HG03025 (cell line): ENCODE results near the gene GSE1.

ENCODE experiments used
- ATAC-seq: cut with Tn5 transposase; IDR thresholded peaks from one replicate; pipeline ENCODE4 v1.9.1; 2021; ENCODE audit warnings: mild to moderate bottlenecking, moderate library complexity; ENCODE audit not compliant: unreplicated experiment, low FRiP score

The GSE1 gene

GRCh38 chr16:85673529-85674417 is 60.7 kb downstream of the GSE1 start:
- no peak for ATAC-seq

GRCh38 chr16:85674418-85674755 is 61.3 kb downstream of the GSE1 start:
- no peak for ATAC-seq

- ATAC-seq = no peak
Measured at GRCh38 chr16:85674828-85675227, 61.7 kb downstream of the GSE1 start.

GRCh38 chr16:85675251-85675874 is 62.2 kb downstream of the GSE1 start:
- no peak for ATAC-seq

GRCh38 chr16:85676466-85676865 is 63.3 kb downstream of the GSE1 start:
- ATAC-seq = no peak

- ATAC-seq = no peak
Measured at GRCh38 chr16:85677383-85677967, 64.4 kb downstream of the GSE1 start.

- ATAC-seq = no peak
Measured at GRCh38 chr16:85678016-85678415, 64.9 kb downstream of the GSE1 start.

GRCh38 chr16:85678821-85679220 is 65.7 kb downstream of the GSE1 start:
- no peak for ATAC-seq

GRCh38 chr16:85679870-85680269 is 66.7 kb downstream of the GSE1 start:
- no peak for ATAC-seq

- no peak for ATAC-seq
Measured at GRCh38 chr16:85680352-85680944, 67.3 kb downstream of the GSE1 start.

GRCh38 chr16:85681255-85681654 is 68.1 kb downstream of the GSE1 start:
- no peak for ATAC-seq

- ATAC-seq = no peak
Measured at GRCh38 chr16:85682516-85682915, 69.4 kb downstream of the GSE1 start.

- no peak for ATAC-seq
Measured at GRCh38 chr16:85683363-85683762, 70.2 kb downstream of the GSE1 start.

GRCh38 chr16:85685251-85685650 is 72.1 kb downstream of the GSE1 start:
- ATAC-seq = no peak

- no peak for ATAC-seq
Measured at GRCh38 chr16:85686912-85687591, 73.9 kb downstream of the GSE1 start.

- no peak for ATAC-seq
Measured at GRCh38 chr16:85687651-85688471, 74.7 kb downstream of the GSE1 start.

GRCh38 chr16:85688586-85689284 is 75.6 kb downstream of the GSE1 start, which contains the start of gene GINS2:
Gene GINS2, minus strand, starts transcription at chr16:85688954. Its CDS starts 56 bp downstream, at chr16:85688898.
- peak; percentile 88 for ATAC-seq

GRCh38 chr16:85689285-85689949 is 76.3 kb downstream of the GSE1 start:
- no peak for ATAC-seq

- ATAC-seq = no peak
Measured at GRCh38 chr16:85689950-85690320, 76.8 kb downstream of the GSE1 start.
